Lung (tissue), 12 donors: ENCODE data around the gene PTPRD. TPM values are rescaled to one million over a fixed set of nuclear protein-coding genes. Genes with fewer than 3 reads are reported as not detected.

Experiments used
- ATAC-seq: fragments of 200-7000 bp; cut with Tn5 transposase; one replicate; pipeline ENCODE4 v1.9.1; 2020; ENCODE audit warnings: moderate number of reproducible peaks; ENCODE audit not compliant: insufficient read depth, low FRiP score
- DNase-seq, 3 donors: peaks; one replicate each; pipeline ENCODE4 v3.0.0-alpha.2; 2013 to 2017
- H3K27ac ChIP-seq, 2 donors: one replicate each; pipeline ENCODE4 v1.5.1; 2013; ENCODE audit warnings: mild to moderate bottlenecking in 2 of 2, moderate library complexity in 2 of 2, control low read depth in 1 of 2, inconsistent platforms in 1 of 2, low read depth in 1 of 2, low read length in 1 of 2
- H3K27me3 ChIP-seq, 3 donors: one replicate each; pipeline ENCODE4 v1.5.1; 2013; ENCODE audit warnings: low read length in 2 of 3; ENCODE audit not compliant: control insufficient read depth in 3 of 3, insufficient read depth in 3 of 3
- H3K36me3 ChIP-seq, 4 donors: one replicate each; pipeline ENCODE4 v1.5.1; 2013; ENCODE audit warnings: low read length in 4 of 4, mild to moderate bottlenecking in 1 of 4, moderate library complexity in 1 of 4; ENCODE audit not compliant: control insufficient read depth in 4 of 4, insufficient read depth in 4 of 4
- H3K4me1 ChIP-seq, 5 donors: one replicate each; pipeline ENCODE4 v1.5.1; 2013; ENCODE audit warnings: low read length in 5 of 5, mild to moderate bottlenecking in 2 of 5, moderate library complexity in 1 of 5; ENCODE audit not compliant: control insufficient read depth in 5 of 5, insufficient read depth in 5 of 5
- H3K4me3 ChIP-seq: one replicate; pipeline ENCODE4 v1.5.1; 2013; ENCODE audit warnings: mild to moderate bottlenecking, control low read depth, moderate library complexity
- H3K9ac ChIP-seq, 2 donors: one replicate each; pipeline ENCODE4 v1.5.1; 2013; ENCODE audit warnings: low read length in 2 of 2, control low read depth in 1 of 2; ENCODE audit not compliant: insufficient read depth in 1 of 2
- H3K9me3 ChIP-seq, 4 donors: one replicate each; pipeline ENCODE4 v1.5.1; 2013; ENCODE audit warnings: low read length in 3 of 4, mild to moderate bottlenecking in 1 of 4, moderate library complexity in 1 of 4; ENCODE audit not compliant: control insufficient read depth in 4 of 4, insufficient read depth in 3 of 4
- WGBS, 2 donors: extraction: QIAGEN DNeasy Blood & Tissue Kit; methylation state at CpG; one replicate each; pipeline ENCODE4 v1.1.7; 2013; 5-methylcytosine and 5-hydroxymethylcytosine counted together
- polyA plus RNA-seq, 2 donors: library from polyadenylated mRNA; stranded (reverse); fragments of 200-250 nt; gene quantifications; one replicate each; pipeline ENCODE4 v1.2.1, GENCODE V29; 2013
- total RNA-seq, 2 donors: library from RNA; depleted of rRNA in 1 of 2; stranded (reverse); fragments of >200 nt in 1 of 2; gene quantifications; one replicate each; pipeline ENCODE4 v1.2.1, GENCODE V29; 2014 to 2021
- TF ChIP-seq, protein P1 (sequence below): IDR thresholded peaks from 2 replicates; pipeline ENCODE4 v1.5.1; 2012; ENCODE audit warnings: mild to moderate bottlenecking; ENCODE audit errors: control extremely low read depth, extremely low read depth
- donor health status: control.
- donor health status: control.
- donor health status: Bipolar disorder and iron deficiency.
- donor health status: healthy.
- donor health status: DM: yes; HTN: yes; CAD: no.

The PTPRD gene
- total and polyA plus RNA-seq, 4 donors: 1.9 to 145 (median 13.7) TPM

DNA sequence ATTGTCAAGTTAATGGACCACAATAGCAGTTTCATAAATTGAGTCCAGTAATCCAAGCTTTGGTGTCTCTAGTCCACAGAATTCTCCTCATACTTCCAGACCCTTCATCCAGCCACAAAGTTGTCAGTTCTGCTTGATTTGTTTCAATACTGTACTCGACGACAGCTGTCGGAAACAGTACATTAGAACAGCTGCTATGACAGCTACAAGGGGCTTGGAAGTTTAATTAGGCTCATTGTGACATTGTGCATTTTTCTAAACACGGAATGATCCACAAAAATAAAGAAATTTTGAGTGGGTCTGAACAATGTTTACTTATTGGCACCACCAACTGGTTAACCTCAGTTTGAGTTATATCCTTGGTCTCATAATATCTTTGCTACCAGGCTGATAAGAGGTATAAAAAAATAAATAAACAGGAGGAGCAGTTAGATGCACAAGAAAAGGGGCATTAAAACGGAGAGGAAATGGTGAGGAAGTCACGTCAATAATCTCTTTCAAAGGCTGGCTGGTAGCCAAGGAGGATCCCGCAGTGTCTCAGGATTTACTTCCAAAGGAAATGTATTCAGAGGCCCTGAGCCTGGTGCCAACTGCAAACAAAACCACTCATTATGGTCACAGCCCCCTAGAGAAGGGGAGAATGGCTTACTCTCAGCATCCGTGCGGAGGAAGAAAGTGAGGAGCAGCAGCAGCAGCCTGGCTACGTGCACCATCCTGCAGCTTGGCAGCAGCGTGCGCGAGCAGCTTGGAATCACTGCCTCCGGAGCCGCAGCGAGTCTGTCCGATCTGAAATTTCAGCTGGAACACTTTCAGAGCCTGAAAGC, 1879.5 kb downstream of the PTPRD start:
- peak; percentile 69 to 83 (median 81) for DNase-seq
- ATAC-seq: no peak
- peaks cover 0 to 8% (median 3%) of the 10 kb centered on the region in 4 donors for H3K36me3 ChIP-seq
- H3K27ac ChIP-seq: no peak overlapping the region
- no peaks in the 10 kb centered on the region for H3K9me3 ChIP-seq
- H3K4me3 ChIP-seq: no peak overlapping the region
- 35% methylated on average over 17 of the region's 17 CpGs for WGBS, 2 donors
- no peaks in the 10 kb centered on the region for H3K27me3 ChIP-seq
- TF ChIP-seq, protein P1, sequence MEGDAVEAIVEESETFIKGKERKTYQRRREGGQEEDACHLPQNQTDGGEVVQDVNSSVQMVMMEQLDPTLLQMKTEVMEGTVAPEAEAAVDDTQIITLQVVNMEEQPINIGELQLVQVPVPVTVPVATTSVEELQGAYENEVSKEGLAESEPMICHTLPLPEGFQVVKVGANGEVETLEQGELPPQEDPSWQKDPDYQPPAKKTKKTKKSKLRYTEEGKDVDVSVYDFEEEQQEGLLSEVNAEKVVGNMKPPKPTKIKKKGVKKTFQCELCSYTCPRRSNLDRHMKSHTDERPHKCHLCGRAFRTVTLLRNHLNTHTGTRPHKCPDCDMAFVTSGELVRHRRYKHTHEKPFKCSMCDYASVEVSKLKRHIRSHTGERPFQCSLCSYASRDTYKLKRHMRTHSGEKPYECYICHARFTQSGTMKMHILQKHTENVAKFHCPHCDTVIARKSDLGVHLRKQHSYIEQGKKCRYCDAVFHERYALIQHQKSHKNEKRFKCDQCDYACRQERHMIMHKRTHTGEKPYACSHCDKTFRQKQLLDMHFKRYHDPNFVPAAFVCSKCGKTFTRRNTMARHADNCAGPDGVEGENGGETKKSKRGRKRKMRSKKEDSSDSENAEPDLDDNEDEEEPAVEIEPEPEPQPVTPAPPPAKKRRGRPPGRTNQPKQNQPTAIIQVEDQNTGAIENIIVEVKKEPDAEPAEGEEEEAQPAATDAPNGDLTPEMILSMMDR: no peak
- peaks cover 0 to 39% (median 1%) of the 10 kb centered on the region in 5 donors for H3K4me1 ChIP-seq
- H3K9ac ChIP-seq: no peak overlapping the region

DNA sequence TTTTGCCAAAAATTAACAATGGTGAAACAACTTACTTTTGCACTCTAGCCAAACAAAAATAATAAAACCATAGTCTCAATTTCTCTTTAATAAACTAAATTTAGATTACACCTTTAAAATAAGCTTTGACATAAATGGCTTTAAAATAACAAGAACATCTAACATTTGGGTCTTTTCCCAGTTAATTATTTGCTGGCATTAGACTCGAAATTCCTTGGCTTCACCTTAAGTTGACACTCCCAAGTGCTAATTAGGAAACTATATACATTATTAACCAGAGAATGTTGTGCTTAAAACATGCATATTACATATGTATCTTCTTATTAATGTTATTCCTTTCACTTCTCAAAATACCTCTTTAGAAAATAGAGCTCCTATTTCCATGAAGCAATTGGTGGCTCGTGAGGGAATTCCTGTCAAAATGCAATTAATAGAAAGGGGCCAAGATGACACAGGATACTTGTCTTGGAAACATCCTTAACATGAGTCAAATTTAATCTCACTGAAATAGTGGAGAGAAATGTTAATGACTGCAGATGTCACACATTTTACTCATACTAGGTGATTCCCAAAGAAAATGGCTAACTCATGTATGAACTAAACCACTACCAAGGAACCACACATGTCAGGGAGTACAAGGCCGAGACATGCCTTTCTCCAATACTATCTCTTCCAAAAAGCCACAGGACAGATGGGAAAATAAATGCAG, 1880.3 kb downstream of the PTPRD start:
- no peak overlapping the region for H3K9ac ChIP-seq
- no peak overlapping the region for H3K27ac ChIP-seq
- WGBS, 2 donors: 73 to 82% methylated on average over 3 of the region's 3 CpGs
- H3K36me3 ChIP-seq: peaks cover 0 to 8% (median 3%) of the 10 kb centered on the region in 4 donors
- H3K27me3 ChIP-seq: no peaks in the 10 kb centered on the region
- no peak overlapping the region for H3K4me3 ChIP-seq
- ATAC-seq: no peak
- TF ChIP-seq, protein P1: no peak
- peaks cover 0 to 39% (median 1%) of the 10 kb centered on the region in 5 donors for H3K4me1 ChIP-seq
- DNase-seq: no peak
- H3K9me3 ChIP-seq: no peaks in the 10 kb centered on the region

DNA sequence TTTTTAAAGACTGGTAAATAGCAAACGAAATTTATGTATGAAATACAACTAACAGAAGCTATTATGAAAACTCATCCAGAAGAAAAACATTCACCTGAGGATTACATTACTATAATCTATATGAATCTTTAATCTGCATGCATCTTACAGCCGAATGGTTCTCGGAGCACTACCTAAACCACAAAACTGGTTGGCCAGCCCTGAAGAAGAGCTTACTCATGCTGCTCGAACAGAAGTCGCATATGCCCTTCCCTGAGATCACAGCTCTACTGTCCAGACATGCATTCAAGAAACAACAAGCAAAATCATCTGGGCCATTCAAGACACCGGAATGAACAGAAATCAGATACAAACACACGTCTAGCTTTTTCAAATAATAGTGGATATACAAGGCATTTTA, 1882.2 kb downstream of the PTPRD start:
- no peak overlapping the region for H3K4me3 ChIP-seq
- H3K27ac ChIP-seq: no peak overlapping the region
- no peaks in the 10 kb centered on the region for H3K9me3 ChIP-seq
- 44 to 73% methylated on average over 7 of the region's 7 CpGs for WGBS, 2 donors
- TF ChIP-seq, protein P1: no peak
- peaks cover 0 to 11% (median 3%) of the 10 kb centered on the region in 4 donors for H3K36me3 ChIP-seq
- DNase-seq (no peak), ATAC-seq (no peak)
- no peaks in the 10 kb centered on the region for H3K27me3 ChIP-seq
- H3K4me1 ChIP-seq: peaks cover 0 to 31% (median 1%) of the 10 kb centered on the region in 5 donors
- H3K9ac ChIP-seq: no peak overlapping the region
